T-helper 1 cell treated with Interleukin-12 subunit alpha and Interleukin-12 subunit beta and Interleukin-4 antibody, amounts not matched to agents 30 μg/mL and 1 μg/mL, for 36 hours (primary cell): Measurements from ENCODE around the gene EMILIN2.

Experiments
- H3K27ac Mint-ChIP-seq: one replicate; pipeline ENCODE4 v1.8.0; 2021; ENCODE audit warnings: mild to moderate bottlenecking, mixed read lengths
- H3K27me3 Mint-ChIP-seq: one replicate; pipeline ENCODE4 v1.8.0; 2021; ENCODE audit warnings: low read depth, mixed read lengths
- H3K36me3 Mint-ChIP-seq: one replicate; pipeline ENCODE4 v1.8.0; 2021; ENCODE audit warnings: low read depth, mixed read lengths
- H3K4me1 Mint-ChIP-seq: one replicate; pipeline ENCODE4 v1.8.0; 2021; ENCODE audit warnings: low read depth, mixed read lengths
- H3K4me3 Mint-ChIP-seq: one replicate; pipeline ENCODE4 v1.8.0; 2021; ENCODE audit warnings: mild to moderate bottlenecking, moderate library complexity, mixed read lengths
- H3K9me3 Mint-ChIP-seq: one replicate; pipeline ENCODE4 v1.8.0; 2021; ENCODE audit warnings: mixed read lengths

EMILIN2 gene

GRCh38 chr18:2917259-2918047 lies 70.6 kb downstream of the EMILIN2 start:
- Mint-ChIP-seq H3K4me3 (no peak overlapping the region), H3K36me3 (peaks cover 50% of the 10 kb centered on the region), H3K27ac (peak overlapping the region; percentile 18), H3K4me1 (peaks cover 15% of the 10 kb centered on the region), H3K9me3 (no peaks in the 10 kb centered on the region), H3K27me3 (no peaks in the 10 kb centered on the region)

GRCh38 chr18:2918761-2919550 lies 72.2 kb downstream of the EMILIN2 start:
- H3K4me1 Mint-ChIP-seq = peaks cover 15% of the 10 kb centered on the region
- H3K9me3 Mint-ChIP-seq = no peaks in the 10 kb centered on the region
- H3K4me3 Mint-ChIP-seq = no peak overlapping the region
- peaks cover 53% of the 10 kb centered on the region for H3K36me3 Mint-ChIP-seq
- H3K27ac Mint-ChIP-seq = no peak overlapping the region
- no peaks in the 10 kb centered on the region for H3K27me3 Mint-ChIP-seq

GRCh38 chr18:2919600-2919999 lies 72.8 kb downstream of the EMILIN2 start:
- Mint-ChIP-seq H3K36me3 (peaks cover 59% of the 10 kb centered on the region), H3K27ac (no peak overlapping the region), H3K4me3 (no peak overlapping the region), H3K27me3 (no peaks in the 10 kb centered on the region), H3K9me3 (no peaks in the 10 kb centered on the region), H3K4me1 (peaks cover 15% of the 10 kb centered on the region)

- H3K4me3 Mint-ChIP-seq = no peak overlapping the region
- H3K36me3 Mint-ChIP-seq = peaks cover 64% of the 10 kb centered on the region
- no peaks in the 10 kb centered on the region for H3K27me3 Mint-ChIP-seq
Observed at GRCh38 chr18:2920027-2920426, 73.2 kb downstream of the EMILIN2 start.

GRCh38 chr18:2920546-2921343 lies 73.9 kb downstream of the EMILIN2 start:
- H3K27ac Mint-ChIP-seq = peak overlapping the region; percentile 15
- H3K4me1 Mint-ChIP-seq = peaks cover 15% of the 10 kb centered on the region
- H3K4me3 Mint-ChIP-seq = no peak overlapping the region
- no peaks in the 10 kb centered on the region for H3K9me3 Mint-ChIP-seq
- peaks cover 70% of the 10 kb centered on the region for H3K36me3 Mint-ChIP-seq
- no peaks in the 10 kb centered on the region for H3K27me3 Mint-ChIP-seq

More at GRCh38 chr18:2920027-2920426, 73.2 kb downstream of the EMILIN2 start:
- no peak overlapping the region for H3K27ac Mint-ChIP-seq
- peaks cover 15% of the 10 kb centered on the region for H3K4me1 Mint-ChIP-seq
- H3K9me3 Mint-ChIP-seq = no peaks in the 10 kb centered on the region

- H3K4me3 Mint-ChIP-seq = no peak overlapping the region
- no peaks in the 10 kb centered on the region for H3K27me3 Mint-ChIP-seq
- peaks cover 10% of the 10 kb centered on the region for H3K4me1 Mint-ChIP-seq
- no peaks in the 10 kb centered on the region for H3K9me3 Mint-ChIP-seq
- H3K27ac Mint-ChIP-seq = no peak overlapping the region
- H3K36me3 Mint-ChIP-seq = peaks cover 61% of the 10 kb centered on the region
Observed at GRCh38 chr18:2921778-2922177, 75.0 kb downstream of the EMILIN2 start.

GRCh38 chr18:2923464-2923863 lies 76.7 kb downstream of the EMILIN2 start:
- Mint-ChIP-seq H3K36me3 (peaks cover 64% of the 10 kb centered on the region), H3K4me3 (no peak overlapping the region), H3K27me3 (no peaks in the 10 kb centered on the region), H3K27ac (no peak overlapping the region), H3K9me3 (no peaks in the 10 kb centered on the region), H3K4me1 (no peaks in the 10 kb centered on the region)

- Mint-ChIP-seq H3K4me1 (no peaks in the 10 kb centered on the region), H3K27ac (no peak overlapping the region), H3K27me3 (no peaks in the 10 kb centered on the region), H3K36me3 (peaks cover 63% of the 10 kb centered on the region), H3K9me3 (no peaks in the 10 kb centered on the region), H3K4me3 (no peak overlapping the region)
Observed at GRCh38 chr18:2924920-2925319, 78.1 kb downstream of the EMILIN2 start.

- H3K27me3 Mint-ChIP-seq = no peaks in the 10 kb centered on the region
- H3K9me3 Mint-ChIP-seq = no peaks in the 10 kb centered on the region
- H3K4me3 Mint-ChIP-seq = no peak overlapping the region
- no peak overlapping the region for H3K27ac Mint-ChIP-seq
- no peaks in the 10 kb centered on the region for H3K4me1 Mint-ChIP-seq
- H3K36me3 Mint-ChIP-seq = peaks cover 54% of the 10 kb centered on the region
Observed at GRCh38 chr18:2926528-2926927, 79.7 kb downstream of the EMILIN2 start.

- Mint-ChIP-seq H3K4me1 (peaks cover 5% of the 10 kb centered on the region), H3K27me3 (no peaks in the 10 kb centered on the region), H3K9me3 (no peaks in the 10 kb centered on the region), H3K36me3 (peaks cover 54% of the 10 kb centered on the region), H3K4me3 (no peak overlapping the region), H3K27ac (no peak overlapping the region)
Observed at GRCh38 chr18:2927745-2928144, 80.9 kb downstream of the EMILIN2 start.

- peaks cover 50% of the 10 kb centered on the region for H3K36me3 Mint-ChIP-seq
- H3K27me3 Mint-ChIP-seq = no peaks in the 10 kb centered on the region
- no peaks in the 10 kb centered on the region for H3K9me3 Mint-ChIP-seq
- H3K4me3 Mint-ChIP-seq = no peak overlapping the region
- H3K4me1 Mint-ChIP-seq = peaks cover 25% of the 10 kb centered on the region
- H3K27ac Mint-ChIP-seq = peak overlapping the region; percentile 76
Observed at GRCh38 chr18:2932247-2933181, 85.7 kb downstream of the EMILIN2 start.

- peaks cover 50% of the 10 kb centered on the region for H3K36me3 Mint-ChIP-seq
- no peaks in the 10 kb centered on the region for H3K9me3 Mint-ChIP-seq
- peaks cover 25% of the 10 kb centered on the region for H3K4me1 Mint-ChIP-seq
- H3K4me3 Mint-ChIP-seq = no peak overlapping the region
- H3K27me3 Mint-ChIP-seq = no peaks in the 10 kb centered on the region
- no peak overlapping the region for H3K27ac Mint-ChIP-seq
Observed at GRCh38 chr18:2933995-2934394, 87.2 kb downstream of the EMILIN2 start.

GRCh38 chr18:2935438-2936192 lies 88.8 kb downstream of the EMILIN2 start:
- Mint-ChIP-seq H3K27me3 (no peaks in the 10 kb centered on the region), H3K9me3 (no peaks in the 10 kb centered on the region), H3K27ac (no peak overlapping the region), H3K4me3 (no peak overlapping the region), H3K4me1 (peaks cover 25% of the 10 kb centered on the region), H3K36me3 (peaks cover 41% of the 10 kb centered on the region)
